ENCODE data around the gene NUDT1. TPM values are rescaled to one million over a fixed set of nuclear protein-coding genes. Genes with fewer than 3 reads are reported as not detected.

NUDT1 gene
- total RNA-seq, 1 experiment from 2014 or later = 100 TPM

DNA sequence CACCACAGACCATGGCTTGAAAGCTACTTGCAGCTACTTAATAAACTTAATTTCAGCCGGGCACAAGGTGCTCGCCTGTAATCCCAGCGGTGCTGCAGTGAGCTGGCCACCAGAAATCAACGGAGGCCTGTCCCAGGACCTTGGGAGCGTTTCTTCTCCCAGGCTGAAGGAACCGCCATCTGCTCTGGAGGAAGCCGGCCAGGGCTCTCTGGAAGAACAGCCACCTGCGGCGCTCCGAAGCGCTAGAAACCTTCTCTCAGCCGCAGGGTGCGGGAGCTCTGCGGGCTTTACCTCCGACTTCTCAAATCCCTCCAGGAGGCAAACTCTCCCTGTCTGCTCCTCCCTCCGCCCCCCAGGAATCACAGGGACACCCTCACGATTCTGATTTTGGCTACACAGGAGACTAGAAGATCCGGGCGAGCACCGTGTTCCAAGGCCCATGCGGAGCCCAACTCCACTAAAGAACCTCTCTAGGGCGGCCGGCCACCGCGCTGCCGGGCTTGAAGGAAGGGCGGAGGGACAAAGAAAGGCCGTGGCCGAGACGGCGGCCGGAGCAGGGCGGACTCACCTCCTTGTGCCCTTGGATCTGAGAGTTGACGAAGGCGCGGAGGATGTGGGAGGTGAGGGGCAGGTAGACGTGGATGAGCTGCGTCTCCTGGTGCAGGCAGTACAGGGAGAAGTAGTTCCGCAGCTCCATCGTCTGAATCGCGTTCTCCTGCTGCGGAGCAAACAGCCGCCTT lies 14.4 kb downstream of the NUDT1 start:
- H3K27ac Mint-ChIP-seq = no peak overlapping the region
- H3K4me3 Mint-ChIP-seq = no peak overlapping the region
- DNase-seq (ENCODE audit: low spot score) (no peak), ATAC-seq (no peak)
- H3K36me3 Mint-ChIP-seq = peaks cover 7% of the 10 kb centered on the region
- CTCF ChIA-PET = interaction anchor here (0.7 kb wide), 1 partner anchor 92 kb away, joined by 4 read pairs; no protein-coding TSS in a partner anchor
- POLR2A ChIA-PET = no interaction called here
- no peaks in the 10 kb centered on the region for H3K9me3 Mint-ChIP-seq
- TF ChIP-seq HMGA2 (CRISPR knock-in tag; IDR thresholded peaks at IDR 0.05) (no peak), GRHL2 (CRISPR knock-in tag; IDR thresholded peaks at IDR 0.05; ENCODE audit: insufficient replicate concordance, severe bottlenecking) (no peak), ETV6 (CRISPR knock-in tag; IDR thresholded peaks at IDR 0.05) (no peak), PRRX2 (CRISPR knock-in tag; IDR thresholded peaks at IDR 0.05) (no peak), ZNF121 (CRISPR knock-in tag; IDR thresholded peaks at IDR 0.05) (no peak), IRF2 (CRISPR knock-in tag; IDR thresholded peaks at IDR 0.05; ENCODE audit: borderline replicate concordance, low read depth) (no peak), CREB1 (CRISPR knock-in tag; IDR thresholded peaks at IDR 0.05) (no peak), ZNF219 (CRISPR knock-in tag; IDR thresholded peaks at IDR 0.05; ENCODE audit: borderline replicate concordance) (no peak), NR2C2 (CRISPR knock-in tag; IDR thresholded peaks at IDR 0.05) (no peak), TCF7 (CRISPR knock-in tag; IDR thresholded peaks at IDR 0.05; ENCODE audit: low read depth) (no peak)
- TF ChIP-seq, protein P1, sequence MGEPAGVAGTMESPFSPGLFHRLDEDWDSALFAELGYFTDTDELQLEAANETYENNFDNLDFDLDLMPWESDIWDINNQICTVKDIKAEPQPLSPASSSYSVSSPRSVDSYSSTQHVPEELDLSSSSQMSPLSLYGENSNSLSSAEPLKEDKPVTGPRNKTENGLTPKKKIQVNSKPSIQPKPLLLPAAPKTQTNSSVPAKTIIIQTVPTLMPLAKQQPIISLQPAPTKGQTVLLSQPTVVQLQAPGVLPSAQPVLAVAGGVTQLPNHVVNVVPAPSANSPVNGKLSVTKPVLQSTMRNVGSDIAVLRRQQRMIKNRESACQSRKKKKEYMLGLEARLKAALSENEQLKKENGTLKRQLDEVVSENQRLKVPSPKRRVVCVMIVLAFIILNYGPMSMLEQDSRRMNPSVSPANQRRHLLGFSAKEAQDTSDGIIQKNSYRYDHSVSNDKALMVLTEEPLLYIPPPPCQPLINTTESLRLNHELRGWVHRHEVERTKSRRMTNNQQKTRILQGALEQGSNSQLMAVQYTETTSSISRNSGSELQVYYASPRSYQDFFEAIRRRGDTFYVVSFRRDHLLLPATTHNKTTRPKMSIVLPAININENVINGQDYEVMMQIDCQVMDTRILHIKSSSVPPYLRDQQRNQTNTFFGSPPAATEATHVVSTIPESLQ (CRISPR knock-in tag; IDR thresholded peaks at IDR 0.05) = no peak
- TF ChIP-seq, protein P2, sequence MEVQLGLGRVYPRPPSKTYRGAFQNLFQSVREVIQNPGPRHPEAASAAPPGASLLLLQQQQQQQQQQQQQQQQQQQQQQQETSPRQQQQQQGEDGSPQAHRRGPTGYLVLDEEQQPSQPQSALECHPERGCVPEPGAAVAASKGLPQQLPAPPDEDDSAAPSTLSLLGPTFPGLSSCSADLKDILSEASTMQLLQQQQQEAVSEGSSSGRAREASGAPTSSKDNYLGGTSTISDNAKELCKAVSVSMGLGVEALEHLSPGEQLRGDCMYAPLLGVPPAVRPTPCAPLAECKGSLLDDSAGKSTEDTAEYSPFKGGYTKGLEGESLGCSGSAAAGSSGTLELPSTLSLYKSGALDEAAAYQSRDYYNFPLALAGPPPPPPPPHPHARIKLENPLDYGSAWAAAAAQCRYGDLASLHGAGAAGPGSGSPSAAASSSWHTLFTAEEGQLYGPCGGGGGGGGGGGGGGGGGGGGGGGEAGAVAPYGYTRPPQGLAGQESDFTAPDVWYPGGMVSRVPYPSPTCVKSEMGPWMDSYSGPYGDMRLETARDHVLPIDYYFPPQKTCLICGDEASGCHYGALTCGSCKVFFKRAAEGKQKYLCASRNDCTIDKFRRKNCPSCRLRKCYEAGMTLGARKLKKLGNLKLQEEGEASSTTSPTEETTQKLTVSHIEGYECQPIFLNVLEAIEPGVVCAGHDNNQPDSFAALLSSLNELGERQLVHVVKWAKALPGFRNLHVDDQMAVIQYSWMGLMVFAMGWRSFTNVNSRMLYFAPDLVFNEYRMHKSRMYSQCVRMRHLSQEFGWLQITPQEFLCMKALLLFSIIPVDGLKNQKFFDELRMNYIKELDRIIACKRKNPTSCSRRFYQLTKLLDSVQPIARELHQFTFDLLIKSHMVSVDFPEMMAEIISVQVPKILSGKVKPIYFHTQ (CRISPR knock-in tag; IDR thresholded peaks at IDR 0.05) = no peak
- TF ChIP-seq, protein P3, sequence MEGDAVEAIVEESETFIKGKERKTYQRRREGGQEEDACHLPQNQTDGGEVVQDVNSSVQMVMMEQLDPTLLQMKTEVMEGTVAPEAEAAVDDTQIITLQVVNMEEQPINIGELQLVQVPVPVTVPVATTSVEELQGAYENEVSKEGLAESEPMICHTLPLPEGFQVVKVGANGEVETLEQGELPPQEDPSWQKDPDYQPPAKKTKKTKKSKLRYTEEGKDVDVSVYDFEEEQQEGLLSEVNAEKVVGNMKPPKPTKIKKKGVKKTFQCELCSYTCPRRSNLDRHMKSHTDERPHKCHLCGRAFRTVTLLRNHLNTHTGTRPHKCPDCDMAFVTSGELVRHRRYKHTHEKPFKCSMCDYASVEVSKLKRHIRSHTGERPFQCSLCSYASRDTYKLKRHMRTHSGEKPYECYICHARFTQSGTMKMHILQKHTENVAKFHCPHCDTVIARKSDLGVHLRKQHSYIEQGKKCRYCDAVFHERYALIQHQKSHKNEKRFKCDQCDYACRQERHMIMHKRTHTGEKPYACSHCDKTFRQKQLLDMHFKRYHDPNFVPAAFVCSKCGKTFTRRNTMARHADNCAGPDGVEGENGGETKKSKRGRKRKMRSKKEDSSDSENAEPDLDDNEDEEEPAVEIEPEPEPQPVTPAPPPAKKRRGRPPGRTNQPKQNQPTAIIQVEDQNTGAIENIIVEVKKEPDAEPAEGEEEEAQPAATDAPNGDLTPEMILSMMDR (IDR thresholded peaks at IDR 0.05) = no peak
- TF ChIP-seq, protein P4, sequence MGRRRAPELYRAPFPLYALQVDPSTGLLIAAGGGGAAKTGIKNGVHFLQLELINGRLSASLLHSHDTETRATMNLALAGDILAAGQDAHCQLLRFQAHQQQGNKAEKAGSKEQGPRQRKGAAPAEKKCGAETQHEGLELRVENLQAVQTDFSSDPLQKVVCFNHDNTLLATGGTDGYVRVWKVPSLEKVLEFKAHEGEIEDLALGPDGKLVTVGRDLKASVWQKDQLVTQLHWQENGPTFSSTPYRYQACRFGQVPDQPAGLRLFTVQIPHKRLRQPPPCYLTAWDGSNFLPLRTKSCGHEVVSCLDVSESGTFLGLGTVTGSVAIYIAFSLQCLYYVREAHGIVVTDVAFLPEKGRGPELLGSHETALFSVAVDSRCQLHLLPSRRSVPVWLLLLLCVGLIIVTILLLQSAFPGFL (CRISPR knock-in tag; IDR thresholded peaks at IDR 0.05; ENCODE audit: borderline replicate concordance) = no peak
- TF ChIP-seq, protein P5, sequence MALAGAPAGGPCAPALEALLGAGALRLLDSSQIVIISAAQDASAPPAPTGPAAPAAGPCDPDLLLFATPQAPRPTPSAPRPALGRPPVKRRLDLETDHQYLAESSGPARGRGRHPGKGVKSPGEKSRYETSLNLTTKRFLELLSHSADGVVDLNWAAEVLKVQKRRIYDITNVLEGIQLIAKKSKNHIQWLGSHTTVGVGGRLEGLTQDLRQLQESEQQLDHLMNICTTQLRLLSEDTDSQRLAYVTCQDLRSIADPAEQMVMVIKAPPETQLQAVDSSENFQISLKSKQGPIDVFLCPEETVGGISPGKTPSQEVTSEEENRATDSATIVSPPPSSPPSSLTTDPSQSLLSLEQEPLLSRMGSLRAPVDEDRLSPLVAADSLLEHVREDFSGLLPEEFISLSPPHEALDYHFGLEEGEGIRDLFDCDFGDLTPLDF (CRISPR knock-in tag; IDR thresholded peaks at IDR 0.05) = no peak
- H3K27me3 Mint-ChIP-seq (ENCODE audit: low read depth) = no peaks in the 10 kb centered on the region
- H3K4me1 Mint-ChIP-seq = no peaks in the 10 kb centered on the region

DNA sequence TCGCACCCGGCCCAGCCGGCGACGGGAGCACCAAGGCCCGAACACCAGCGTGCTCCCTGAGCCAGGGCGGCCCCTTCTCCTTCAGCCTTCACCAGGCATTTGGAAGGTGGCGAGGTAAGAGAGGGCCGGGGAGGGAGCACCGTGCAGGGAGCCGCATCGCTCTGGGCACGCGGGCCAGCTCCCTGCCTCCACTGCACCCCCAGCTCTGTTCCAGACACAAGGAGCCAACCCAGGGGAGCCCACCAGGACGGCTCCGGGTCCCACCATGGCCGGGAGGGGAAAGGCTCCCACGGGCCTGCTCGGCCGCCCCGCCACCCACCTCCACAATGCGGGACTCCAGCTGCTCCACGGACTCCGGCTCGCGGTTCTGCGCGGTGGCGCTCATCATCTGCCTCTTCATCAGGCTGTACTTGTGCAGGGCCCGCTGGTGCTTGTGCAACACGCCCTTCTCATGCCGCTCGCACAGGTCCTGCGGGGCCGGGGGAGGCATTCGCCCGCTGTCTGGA lies 15.1 kb downstream of the NUDT1 start:
- POLR2A ChIA-PET = interaction anchor here (0.5 to 0.6 kb wide), 2 partner anchors 74 to 90 kb away, joined by 4 read pairs; no protein-coding TSS in a partner anchor
- no peaks in the 10 kb centered on the region for H3K9me3 Mint-ChIP-seq
- no peaks in the 10 kb centered on the region for H3K27me3 Mint-ChIP-seq (ENCODE audit: low read depth)
- H3K27ac Mint-ChIP-seq = no peak overlapping the region
- no peak for ATAC-seq
- no peaks in the 10 kb centered on the region for H3K4me1 Mint-ChIP-seq
- H3K4me3 Mint-ChIP-seq = no peak overlapping the region
- DNase-seq (ENCODE audit: low spot score) = no peak
- peaks cover 7% of the 10 kb centered on the region; the same call in 1 of the 2 replicates for H3K36me3 Mint-ChIP-seq
- CTCF ChIA-PET = interaction anchor here (0.7 kb wide), 2 partner anchors 91 kb away, joined by 3 to 4 read pairs; no protein-coding TSS in a partner anchor
- no peak for TF ChIP-seq GRHL2 (CRISPR knock-in tag; IDR thresholded peaks at IDR 0.05; ENCODE audit: insufficient replicate concordance, severe bottlenecking)
- no peak for TF ChIP-seq ZNF121 (CRISPR knock-in tag; IDR thresholded peaks at IDR 0.05)
- no peak for TF ChIP-seq ZNF416 (CRISPR knock-in tag; IDR thresholded peaks at IDR 0.05)
- TF ChIP-seq, protein P6, sequence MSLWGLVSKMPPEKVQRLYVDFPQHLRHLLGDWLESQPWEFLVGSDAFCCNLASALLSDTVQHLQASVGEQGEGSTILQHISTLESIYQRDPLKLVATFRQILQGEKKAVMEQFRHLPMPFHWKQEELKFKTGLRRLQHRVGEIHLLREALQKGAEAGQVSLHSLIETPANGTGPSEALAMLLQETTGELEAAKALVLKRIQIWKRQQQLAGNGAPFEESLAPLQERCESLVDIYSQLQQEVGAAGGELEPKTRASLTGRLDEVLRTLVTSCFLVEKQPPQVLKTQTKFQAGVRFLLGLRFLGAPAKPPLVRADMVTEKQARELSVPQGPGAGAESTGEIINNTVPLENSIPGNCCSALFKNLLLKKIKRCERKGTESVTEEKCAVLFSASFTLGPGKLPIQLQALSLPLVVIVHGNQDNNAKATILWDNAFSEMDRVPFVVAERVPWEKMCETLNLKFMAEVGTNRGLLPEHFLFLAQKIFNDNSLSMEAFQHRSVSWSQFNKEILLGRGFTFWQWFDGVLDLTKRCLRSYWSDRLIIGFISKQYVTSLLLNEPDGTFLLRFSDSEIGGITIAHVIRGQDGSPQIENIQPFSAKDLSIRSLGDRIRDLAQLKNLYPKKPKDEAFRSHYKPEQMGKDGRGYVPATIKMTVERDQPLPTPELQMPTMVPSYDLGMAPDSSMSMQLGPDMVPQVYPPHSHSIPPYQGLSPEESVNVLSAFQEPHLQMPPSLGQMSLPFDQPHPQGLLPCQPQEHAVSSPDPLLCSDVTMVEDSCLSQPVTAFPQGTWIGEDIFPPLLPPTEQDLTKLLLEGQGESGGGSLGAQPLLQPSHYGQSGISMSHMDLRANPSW (CRISPR knock-in tag; conservative IDR thresholded peaks at IDR 0.05; ENCODE audit: low read depth) = no peak
- TF ChIP-seq SOX15 (CRISPR knock-in tag; IDR thresholded peaks at IDR 0.05) = no peak
- TF ChIP-seq, protein P7, sequence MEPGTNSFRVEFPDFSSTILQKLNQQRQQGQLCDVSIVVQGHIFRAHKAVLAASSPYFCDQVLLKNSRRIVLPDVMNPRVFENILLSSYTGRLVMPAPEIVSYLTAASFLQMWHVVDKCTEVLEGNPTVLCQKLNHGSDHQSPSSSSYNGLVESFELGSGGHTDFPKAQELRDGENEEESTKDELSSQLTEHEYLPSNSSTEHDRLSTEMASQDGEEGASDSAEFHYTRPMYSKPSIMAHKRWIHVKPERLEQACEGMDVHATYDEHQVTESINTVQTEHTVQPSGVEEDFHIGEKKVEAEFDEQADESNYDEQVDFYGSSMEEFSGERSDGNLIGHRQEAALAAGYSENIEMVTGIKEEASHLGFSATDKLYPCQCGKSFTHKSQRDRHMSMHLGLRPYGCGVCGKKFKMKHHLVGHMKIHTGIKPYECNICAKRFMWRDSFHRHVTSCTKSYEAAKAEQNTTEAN (CRISPR knock-in tag; IDR thresholded peaks at IDR 0.05) = no peak
